GM12864 (cell line): ENCODE results near the gene TRIM39.

Source experiments
- DNase-seq: peaks from one replicate; pipeline ENCODE4 v3.0.0-alpha.2; 2011; ENCODE audit warnings: low read depth
- H3K4me3 ChIP-seq: 2 replicates; pipeline ENCODE4 v1.5.1; 2011; ENCODE audit warnings: mild to moderate bottlenecking, low read depth, low read length, control low read depth
- TF ChIP-seq, protein P1 (sequence below): IDR thresholded peaks from 2 replicates; pipeline ENCODE4 v1.5.1; 2011; ENCODE audit warnings: low read depth, mild to moderate bottlenecking, moderate library complexity, low read length, control low read depth, inconsistent platforms; ENCODE audit errors: missing control alignments

Gene TRIM39

DNA sequence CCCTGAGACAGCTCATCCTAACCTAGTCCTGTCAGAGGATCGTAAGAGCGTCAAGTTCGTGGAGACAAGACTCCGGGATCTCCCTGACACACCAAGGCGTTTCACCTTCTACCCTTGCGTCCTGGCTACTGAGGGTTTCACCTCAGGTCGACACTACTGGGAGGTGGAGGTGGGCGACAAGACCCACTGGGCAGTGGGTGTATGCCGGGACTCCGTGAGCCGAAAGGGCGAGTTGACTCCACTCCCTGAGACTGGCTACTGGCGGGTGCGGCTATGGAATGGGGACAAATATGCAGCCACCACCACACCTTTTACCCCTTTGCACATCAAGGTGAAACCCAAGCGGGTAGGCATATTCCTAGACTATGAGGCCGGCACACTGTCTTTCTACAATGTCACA, 15.0 kb downstream of the TRIM39 start:
- TF ChIP-seq, protein P1, sequence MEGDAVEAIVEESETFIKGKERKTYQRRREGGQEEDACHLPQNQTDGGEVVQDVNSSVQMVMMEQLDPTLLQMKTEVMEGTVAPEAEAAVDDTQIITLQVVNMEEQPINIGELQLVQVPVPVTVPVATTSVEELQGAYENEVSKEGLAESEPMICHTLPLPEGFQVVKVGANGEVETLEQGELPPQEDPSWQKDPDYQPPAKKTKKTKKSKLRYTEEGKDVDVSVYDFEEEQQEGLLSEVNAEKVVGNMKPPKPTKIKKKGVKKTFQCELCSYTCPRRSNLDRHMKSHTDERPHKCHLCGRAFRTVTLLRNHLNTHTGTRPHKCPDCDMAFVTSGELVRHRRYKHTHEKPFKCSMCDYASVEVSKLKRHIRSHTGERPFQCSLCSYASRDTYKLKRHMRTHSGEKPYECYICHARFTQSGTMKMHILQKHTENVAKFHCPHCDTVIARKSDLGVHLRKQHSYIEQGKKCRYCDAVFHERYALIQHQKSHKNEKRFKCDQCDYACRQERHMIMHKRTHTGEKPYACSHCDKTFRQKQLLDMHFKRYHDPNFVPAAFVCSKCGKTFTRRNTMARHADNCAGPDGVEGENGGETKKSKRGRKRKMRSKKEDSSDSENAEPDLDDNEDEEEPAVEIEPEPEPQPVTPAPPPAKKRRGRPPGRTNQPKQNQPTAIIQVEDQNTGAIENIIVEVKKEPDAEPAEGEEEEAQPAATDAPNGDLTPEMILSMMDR, result no peak
- H3K4me3 ChIP-seq, result no peak overlapping the region
- no peak for DNase-seq

DNA sequence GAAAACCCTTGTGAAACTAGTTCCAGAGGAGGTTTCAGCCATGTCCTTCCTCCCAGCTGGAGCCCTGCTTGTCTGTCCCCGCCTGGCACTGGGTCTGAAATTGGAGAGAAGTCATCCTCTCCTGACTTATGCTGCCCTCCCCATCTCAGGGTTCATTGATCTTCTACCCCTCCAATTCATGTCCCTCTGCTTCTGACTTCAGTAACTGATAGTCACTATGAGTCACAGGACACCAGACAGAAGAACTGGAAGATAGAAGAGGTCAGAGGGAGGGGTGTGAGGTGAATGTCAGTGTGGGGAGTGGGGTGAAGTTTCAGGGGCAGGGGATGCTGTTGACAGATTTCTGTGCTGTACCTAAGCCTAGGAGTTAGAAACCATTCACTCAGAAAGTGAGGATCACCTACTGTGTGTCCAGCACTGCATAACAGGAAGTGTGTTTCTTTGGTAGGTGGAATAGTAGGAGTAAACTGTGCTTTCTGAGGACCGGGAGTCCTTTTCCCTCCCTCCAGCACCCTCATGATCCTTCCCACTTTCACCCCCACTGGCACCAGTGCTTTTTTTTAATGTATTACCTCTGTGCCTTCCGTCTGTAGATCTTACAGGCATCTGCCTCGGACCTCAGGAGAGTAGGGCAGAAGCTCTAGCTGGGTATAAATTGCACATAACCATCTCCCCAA, 17.6 kb downstream of the TRIM39 start:
- no peak overlapping the region; the same call in 1 of the 2 replicates for H3K4me3 ChIP-seq
- no peak for DNase-seq
- TF ChIP-seq, protein P1, result no peak

DNA sequence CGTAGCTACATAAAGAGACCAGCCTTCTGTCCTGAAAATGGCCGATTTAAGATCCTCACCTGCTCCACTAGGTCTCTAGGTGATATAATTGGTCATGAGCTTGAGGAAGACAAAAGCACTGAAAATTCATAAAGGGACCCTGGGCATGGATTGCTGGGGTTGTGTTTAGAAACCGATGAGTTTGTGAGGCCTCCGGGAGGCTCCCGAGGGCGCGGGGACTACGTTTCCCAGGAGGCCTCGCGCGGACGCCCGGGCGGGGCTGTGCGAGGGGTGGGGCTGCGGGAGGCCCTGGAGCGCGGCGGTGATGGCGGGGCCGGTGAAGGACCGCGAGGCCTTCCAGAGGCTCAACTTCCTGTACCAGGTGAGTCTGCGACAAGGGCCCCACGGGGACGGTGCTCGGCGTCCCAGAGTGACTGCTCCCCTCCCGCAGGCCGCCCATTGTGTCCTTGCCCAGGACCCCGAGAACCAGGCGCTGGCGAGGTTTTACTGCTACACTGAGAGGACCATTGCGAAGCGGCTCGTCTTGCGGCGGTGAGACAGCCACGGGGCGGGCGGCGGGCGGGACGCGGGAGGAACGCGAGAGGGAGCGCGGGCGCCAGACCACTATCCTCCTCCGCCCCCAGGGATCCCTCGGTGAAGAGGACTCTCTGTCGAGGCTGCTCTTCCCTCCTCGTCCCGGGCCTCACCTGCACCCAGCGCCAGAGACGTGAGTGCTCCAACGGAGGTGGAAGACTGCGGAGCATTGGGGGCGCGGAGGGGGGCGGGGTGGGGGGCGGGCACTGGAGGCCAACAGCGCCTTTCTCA, 18.3 kb downstream of the TRIM39 start, which contains the start of gene RPP21:
RPP21 (plus strand) TSS at position 289 of the 804 bp plus-strand sequence; CDS start at position 305, 16 bp downstream.
- peak; percentile 46 for DNase-seq
- TF ChIP-seq, protein P1, result no peak
- H3K4me3 ChIP-seq, result peak within 1 kb of the TSS; percentile 54

DNA sequence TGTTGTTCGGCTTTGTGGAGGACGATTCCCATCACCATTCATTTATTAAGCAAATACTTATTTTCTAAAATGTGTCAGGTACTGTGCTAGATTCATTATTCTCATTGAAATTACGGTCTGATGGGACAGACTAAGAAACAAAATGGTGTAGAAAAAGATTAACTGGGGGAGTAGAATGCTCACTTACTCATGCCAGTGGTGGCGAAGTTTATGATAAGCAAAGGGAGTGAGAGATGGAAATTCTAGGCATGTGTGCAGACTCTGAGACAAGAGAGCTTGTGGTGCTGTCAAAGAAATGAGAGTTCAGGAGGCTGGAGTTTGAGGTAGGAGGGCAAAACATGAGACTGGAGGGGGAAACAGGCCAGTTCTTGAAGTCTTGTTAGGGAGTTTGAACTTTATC, 19.1 kb downstream of the TRIM39 start:
- no peak for DNase-seq
- peak overlapping the region; percentile 54; the same call in 1 of the 2 replicates for H3K4me3 ChIP-seq
- TF ChIP-seq, protein P1, result no peak

DNA sequence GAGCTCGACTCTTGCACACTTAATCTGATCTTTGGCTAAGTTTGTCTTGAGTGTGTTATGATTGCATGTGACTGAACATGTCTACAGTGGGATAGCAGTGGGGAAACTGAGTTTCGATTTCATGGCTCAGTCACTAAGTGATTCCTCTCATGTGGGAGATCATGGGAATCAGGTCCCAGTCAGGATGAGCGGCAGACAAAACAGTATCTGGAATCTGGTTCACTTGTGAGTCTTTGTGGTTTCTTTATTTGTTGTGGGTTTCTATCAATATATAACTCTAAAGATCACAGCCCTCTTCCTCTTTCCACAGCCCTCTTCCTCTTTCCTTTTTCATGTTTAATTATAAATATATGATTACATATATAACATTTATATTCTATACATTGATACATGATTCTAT, 22.2 kb downstream of the TRIM39 start:
- H3K4me3 ChIP-seq, result no peak overlapping the region
- DNase-seq, result no peak
- TF ChIP-seq, protein P1, result no peak

DNA sequence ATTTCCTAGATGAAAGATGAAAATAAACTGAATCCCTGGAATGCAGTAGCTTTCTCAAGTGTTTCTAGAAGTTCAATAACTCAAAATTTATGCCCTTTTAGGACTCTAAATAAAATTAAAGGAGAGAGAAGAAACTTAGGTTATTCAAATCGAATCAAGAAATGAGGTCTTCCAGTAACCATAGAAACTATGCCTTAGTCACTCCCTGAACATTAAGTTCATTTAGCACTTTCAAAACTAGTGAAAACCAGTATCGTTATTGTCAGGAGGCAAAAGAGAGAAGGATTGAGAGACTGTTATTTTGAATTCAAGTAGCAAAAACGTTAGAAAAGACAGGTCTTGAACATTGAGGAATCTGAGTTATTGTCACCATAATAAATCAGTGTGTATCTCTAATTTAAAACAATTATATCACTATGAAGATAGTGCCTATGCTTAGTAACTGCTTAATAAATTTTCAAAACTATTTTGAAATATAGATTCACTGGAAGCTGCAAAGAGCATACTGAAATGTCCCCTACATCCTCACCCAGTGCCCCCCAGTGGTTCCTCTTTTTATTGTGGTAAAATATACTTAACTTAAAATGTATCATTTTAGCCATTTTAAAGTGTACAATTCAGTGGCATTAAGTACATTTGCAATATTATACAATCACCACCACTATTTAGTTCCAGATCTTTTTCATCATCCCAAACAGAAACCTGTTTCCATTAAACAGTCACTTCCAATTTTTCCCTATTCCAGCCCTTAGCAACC, 22.9 kb downstream of the TRIM39 start:
- DNase-seq, result no peak
- no peak overlapping the region for H3K4me3 ChIP-seq
- TF ChIP-seq, protein P1, result no peak
